ENCODE data around the gene CATSPERD. TPM values are rescaled to one million over a fixed set of nuclear protein-coding genes. Genes with fewer than 3 reads are reported as not detected.

The CATSPERD gene
- total RNA-seq, 1 donor from 2014 or later, result 0.41 TPM

DNA sequence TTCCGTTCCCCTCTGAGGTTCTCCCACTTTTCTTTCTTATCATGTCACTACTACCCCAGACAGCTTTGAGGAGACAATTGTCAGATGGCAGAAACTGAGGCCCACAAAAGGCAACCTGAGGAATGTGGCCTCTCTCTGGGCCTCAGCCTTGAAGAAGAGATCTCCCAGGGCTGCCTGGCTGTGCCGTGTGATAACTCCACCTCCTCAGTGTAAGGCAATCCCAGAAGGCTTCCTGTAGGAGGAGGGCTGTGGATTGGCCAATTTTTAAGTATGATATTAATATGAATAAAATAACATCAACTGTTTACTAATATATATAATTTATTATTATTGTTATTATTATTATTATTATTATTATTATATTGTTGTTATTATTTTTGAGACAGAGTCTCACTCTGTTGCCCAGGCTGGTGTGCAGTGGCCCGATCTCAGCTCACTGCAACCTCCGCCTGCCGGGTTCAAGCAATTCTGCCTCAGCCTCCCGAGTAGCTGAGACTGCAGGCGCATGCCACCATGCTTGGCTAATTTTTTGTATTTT is 75.0 kb downstream of the CATSPERD start:
- peaks cover 5% of the 10 kb centered on the region for H3K9me3 Mint-ChIP-seq
- TF ChIP-seq, protein P1, sequence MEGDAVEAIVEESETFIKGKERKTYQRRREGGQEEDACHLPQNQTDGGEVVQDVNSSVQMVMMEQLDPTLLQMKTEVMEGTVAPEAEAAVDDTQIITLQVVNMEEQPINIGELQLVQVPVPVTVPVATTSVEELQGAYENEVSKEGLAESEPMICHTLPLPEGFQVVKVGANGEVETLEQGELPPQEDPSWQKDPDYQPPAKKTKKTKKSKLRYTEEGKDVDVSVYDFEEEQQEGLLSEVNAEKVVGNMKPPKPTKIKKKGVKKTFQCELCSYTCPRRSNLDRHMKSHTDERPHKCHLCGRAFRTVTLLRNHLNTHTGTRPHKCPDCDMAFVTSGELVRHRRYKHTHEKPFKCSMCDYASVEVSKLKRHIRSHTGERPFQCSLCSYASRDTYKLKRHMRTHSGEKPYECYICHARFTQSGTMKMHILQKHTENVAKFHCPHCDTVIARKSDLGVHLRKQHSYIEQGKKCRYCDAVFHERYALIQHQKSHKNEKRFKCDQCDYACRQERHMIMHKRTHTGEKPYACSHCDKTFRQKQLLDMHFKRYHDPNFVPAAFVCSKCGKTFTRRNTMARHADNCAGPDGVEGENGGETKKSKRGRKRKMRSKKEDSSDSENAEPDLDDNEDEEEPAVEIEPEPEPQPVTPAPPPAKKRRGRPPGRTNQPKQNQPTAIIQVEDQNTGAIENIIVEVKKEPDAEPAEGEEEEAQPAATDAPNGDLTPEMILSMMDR (conservative IDR thresholded peaks at IDR 0.05), result no peak
- H3K4me1 Mint-ChIP-seq (ENCODE audit: unreplicated experiment), result peaks cover 6% of the 10 kb centered on the region
- no peak overlapping the region for H3K4me3 Mint-ChIP-seq
- H3K36me3 Mint-ChIP-seq, result peaks cover 7% of the 10 kb centered on the region
- H3K27me3 Mint-ChIP-seq, result no peaks in the 10 kb centered on the region
- no peak overlapping the region for H3K27ac Mint-ChIP-seq
- no peak for DNase-seq (ENCODE audit: extremely low spot score, unreplicated experiment)

DNA sequence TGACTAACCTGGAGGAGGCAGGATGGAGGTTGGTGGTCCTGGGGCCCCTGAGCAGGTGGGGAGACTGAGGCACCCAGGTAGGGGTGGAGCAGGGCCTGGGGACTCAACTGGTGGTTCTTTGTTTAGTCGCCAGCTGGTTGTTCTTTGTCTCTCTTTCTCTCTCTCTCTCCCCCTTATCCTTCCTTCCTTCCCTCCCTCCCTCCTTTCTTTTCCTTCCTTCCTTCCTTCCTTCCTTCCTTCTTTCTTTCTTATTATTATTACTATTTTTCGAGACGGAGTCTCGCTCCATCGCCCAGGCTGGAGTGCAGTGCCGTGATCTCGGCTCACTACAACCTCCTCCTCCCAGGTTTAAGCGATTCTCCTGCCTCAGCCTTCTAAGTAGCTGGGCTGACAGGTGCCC is 77.8 kb downstream of the CATSPERD start:
- Mint-ChIP-seq H3K9me3 (no peaks in the 10 kb centered on the region), H3K36me3 (no peaks in the 10 kb centered on the region), H3K4me3 (no peak overlapping the region), H3K4me1 (ENCODE audit: unreplicated experiment) (peaks cover 10% of the 10 kb centered on the region), H3K27ac (no peak overlapping the region), H3K27me3 (peaks cover 3% of the 10 kb centered on the region)
- TF ChIP-seq, protein P1 (conservative IDR thresholded peaks at IDR 0.05), result no peak
- DNase-seq (ENCODE audit: extremely low spot score, unreplicated experiment), result no peak

DNA sequence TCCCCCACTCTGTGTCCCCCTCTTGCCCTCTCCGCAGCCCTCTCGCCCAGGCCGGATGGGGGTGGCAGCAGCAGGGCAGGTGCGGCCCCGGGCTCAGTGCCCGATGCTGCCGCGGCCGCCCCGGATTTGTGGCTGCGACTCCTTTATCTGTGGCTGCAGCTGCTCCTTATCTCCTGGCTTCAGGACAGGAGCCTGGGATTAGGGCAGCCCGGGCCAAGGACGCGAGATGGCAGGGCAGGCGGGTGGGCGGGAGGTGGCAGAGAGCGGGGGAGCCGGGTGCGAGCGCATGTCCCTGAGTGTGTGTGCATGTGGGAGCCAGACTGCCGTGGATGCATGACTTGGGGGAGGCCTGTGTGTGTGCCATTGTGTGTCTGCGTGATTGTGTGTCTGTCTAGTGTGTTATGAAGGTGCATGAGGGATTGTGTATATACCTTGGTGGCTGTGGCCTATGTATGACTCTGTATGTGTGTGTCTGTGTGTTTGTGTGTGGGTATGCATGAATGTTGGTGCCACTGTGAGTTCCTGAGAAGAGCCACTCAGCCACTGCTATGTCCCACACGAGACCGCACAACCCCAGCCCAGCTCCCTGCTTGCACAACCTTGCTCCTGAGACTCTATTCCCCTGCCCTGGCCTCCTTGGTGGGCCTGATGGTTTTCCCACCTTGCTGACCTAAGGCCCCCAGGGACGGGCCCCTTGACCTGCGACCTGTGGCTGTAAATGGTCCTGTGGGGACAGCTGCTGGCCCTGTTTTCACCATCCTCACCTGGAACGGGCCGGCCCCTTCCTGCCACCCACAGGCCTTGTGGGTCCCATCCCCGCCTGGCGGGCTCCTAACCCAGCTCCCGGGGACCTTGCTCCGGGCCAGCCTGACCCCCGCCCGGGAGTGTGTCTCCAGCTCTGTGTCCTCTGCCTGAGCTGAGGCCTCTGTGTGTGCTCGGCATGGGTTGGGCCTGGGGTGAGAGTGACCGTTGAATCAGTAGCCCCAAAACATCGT is 79.1 kb downstream of the CATSPERD start:
- Mint-ChIP-seq H3K4me1 (ENCODE audit: unreplicated experiment) (peaks cover 10% of the 10 kb centered on the region), H3K4me3 (no peak overlapping the region), H3K36me3 (no peaks in the 10 kb centered on the region), H3K9me3 (no peaks in the 10 kb centered on the region), H3K27ac (no peak overlapping the region), H3K27me3 (peaks cover 9% of the 10 kb centered on the region)
- no peak for DNase-seq (ENCODE audit: extremely low spot score, unreplicated experiment)
- TF ChIP-seq, protein P1 (conservative IDR thresholded peaks at IDR 0.05), result no peak

DNA sequence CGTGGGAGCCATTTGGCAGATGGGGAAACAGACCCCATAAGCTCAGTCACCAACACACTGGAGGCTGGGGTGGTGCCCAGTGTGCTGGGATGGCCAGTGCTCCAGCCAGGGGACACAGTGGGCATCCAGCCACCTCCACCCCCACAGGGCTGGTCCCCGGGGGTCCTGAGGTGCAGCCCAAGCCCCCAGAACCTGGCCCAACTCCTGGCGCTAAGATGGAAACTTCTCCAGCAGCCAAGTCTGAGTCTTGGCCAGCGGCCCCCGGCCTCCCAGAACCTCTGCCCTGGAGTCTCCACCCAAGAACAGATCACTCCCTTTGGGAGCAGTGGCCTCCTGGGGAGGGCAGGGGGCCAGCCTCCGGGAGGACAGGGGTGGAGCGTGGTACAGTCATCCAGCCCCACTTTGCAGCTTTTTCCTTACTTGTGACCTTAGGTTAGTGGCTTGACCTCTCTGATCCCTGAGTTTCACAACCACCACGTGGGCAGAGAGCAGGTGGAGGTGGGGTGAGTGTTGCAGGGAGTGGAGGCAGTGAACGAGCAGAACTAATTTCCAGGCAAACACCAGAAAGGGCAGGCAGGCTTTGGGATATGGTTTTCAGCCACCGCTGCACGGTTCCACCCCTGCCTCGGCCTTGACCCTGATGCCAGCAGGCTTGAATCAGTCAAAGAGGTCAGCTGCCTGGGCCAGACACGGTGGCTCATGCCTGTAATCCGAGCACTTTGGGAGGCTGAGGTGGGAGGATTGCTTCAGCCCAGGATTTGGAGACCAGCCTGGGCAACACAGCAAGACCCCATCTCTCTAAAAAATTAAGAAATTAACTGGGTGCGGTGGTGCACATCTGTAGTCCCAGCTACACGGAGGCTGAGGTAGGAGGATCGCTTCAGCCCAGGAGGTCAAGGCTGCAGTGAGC is 80.2 kb downstream of the CATSPERD start:
- H3K9me3 Mint-ChIP-seq, result no peaks in the 10 kb centered on the region
- TF ChIP-seq, protein P1 (conservative IDR thresholded peaks at IDR 0.05), result no peak
- peaks cover 9% of the 10 kb centered on the region for H3K27me3 Mint-ChIP-seq
- H3K4me3 Mint-ChIP-seq, result no peak overlapping the region
- H3K4me1 Mint-ChIP-seq (ENCODE audit: unreplicated experiment), result peaks cover 10% of the 10 kb centered on the region
- DNase-seq (ENCODE audit: extremely low spot score, unreplicated experiment), result no peak
- no peak overlapping the region for H3K27ac Mint-ChIP-seq
- no peaks in the 10 kb centered on the region for H3K36me3 Mint-ChIP-seq

DNA sequence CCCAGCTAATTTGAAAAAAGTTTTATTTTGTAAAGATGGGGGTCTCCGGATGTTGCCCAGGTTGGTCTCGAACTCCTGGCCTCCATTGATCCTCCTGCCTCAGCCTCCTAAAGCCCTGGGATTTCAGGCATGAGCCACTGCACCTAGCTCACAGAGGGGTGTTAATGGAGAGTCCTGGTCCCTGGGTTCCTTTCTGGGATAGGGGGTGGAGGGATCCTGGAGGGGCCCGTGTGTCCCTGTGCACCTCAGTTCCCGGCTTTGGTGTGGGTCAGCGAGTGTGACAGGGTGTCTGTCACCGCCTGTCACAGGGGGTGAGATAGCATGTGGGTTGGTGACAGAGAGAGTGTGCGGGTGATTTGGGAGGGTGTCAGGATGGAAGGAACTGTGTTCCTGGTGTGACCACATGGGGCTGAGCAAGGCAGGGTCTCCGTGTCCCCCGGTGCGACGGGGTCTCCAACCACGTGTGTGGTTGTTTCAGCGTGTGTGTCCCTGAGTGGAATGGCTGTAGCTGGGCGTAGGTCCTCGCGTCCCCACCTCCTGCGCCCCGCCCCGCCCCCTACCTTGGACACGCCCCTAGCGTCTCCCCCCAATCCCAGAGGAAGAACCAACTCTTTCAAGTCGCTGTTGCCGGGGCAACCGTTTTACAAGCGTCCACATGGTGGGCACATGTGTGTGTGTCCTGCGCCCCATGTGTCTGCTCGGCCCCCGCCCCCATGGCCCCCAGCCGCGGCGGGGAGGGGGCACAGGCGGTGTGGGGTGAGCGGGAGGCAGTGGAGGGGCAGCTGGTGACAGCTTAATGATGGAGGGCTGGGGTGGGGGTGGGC is 81.6 kb downstream of the CATSPERD start:
- Mint-ChIP-seq H3K27me3 (peaks cover 9% of the 10 kb centered on the region), H3K4me3 (peak overlapping the region; percentile 67), H3K9me3 (no peaks in the 10 kb centered on the region), H3K27ac (no peak overlapping the region), H3K36me3 (no peaks in the 10 kb centered on the region), H3K4me1 (ENCODE audit: unreplicated experiment) (peaks cover 16% of the 10 kb centered on the region)
- TF ChIP-seq, protein P1 (conservative IDR thresholded peaks at IDR 0.05), result no peak
- no peak for DNase-seq (ENCODE audit: extremely low spot score, unreplicated experiment)

All from type B pancreatic cell (in vitro differentiated cells).